ENCODE results near the gene PDZK1. TPM values are rescaled to one million over a fixed set of nuclear protein-coding genes. Genes with fewer than 3 reads are reported as not detected.
A peak's percentile ranks its signal among the peaks of the same experiment; 100 is the strongest.
"Not testable (repeated sequence)": the region's sequence is repeated elsewhere in the genome, so short reads cannot be mapped to it uniquely, and the experiment has no call there.

The PDZK1 gene
- under 1 TPM in 1 of 2 experiments, not detected in 1; 0.12 TPM for total RNA-seq

DNA sequence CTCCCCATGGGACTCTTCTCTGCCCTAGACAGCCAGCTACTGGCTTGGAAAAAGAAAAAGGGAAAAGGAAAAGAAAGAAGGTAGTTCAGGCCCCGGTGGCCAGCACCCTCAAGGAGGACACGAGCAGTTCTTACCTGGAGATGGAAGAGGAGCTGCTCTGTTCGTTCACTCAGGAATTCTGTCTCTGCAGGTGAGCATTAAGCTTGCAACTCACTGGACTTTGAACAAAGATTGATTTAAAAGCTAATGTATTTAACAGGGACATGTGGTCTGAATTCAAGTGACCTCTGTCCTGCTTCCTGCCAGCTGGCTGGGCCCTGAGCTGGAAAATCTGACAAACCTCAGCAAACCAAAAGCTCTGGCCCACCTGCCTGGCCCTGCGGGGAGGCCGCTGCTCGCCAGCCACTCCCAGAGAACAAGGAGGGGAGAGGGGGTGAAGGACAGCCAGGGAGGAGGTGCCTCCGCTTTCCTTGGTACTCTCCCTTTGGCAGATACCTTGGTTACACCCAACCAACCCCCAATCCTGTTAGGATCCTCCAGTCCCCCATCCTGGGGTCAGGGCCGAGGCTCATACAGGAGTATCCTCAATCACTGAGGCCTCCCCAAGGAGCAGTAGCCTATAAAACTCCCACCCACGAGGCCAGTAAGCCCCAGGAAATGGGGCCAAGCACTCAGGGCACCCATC is at the start of gene PDZK1:
PDZK1 (minus strand) TSS at position 186 of the 685 bp plus-strand sequence. CDS start 19,347 bp downstream, outside the sequence.
- DNase-seq (no peak), ATAC-seq (no peak)
- Mint-ChIP-seq H3K9me3 (ENCODE audit: low read depth) (no peaks in the 10 kb centered on the region), H3K4me3 (no peak within 1 kb of the TSS), H3K27me3 (peaks cover 7% of the 10 kb centered on the region), H3K36me3 (no peaks in the 10 kb centered on the region), H3K4me1 (peaks cover 3% of the 10 kb centered on the region), H3K27ac (no peak within 1 kb of the TSS)
- CTCF ChIA-PET = interaction anchor here (0.5 kb wide), 1 partner anchor 206 kb away, joined by 4 read pairs; no protein-coding TSS in a partner anchor

DNA sequence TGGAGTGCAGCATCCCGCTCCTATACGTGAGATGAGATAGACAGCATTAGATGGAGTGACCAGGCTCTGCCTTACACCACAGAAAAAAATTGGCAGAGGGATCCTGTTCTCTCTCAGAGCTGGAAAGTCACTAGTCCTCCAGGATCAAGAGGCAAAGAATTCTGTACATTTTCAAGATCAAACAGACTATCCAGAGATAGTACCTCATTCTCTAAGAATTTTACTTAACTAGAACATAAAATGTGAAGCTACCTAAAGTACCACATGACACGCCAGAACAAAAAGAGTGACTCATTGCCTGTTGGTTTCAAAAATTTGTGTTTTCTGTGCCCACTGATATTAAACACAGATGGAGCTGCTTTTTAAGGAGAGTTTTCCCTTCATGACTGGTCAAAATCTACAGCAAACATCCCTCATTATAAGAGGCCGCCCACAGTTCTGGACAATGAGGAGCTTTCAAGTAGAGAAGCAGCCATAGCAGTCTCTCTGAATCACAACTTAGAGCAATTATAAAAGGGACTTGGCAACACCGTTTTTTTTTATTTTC is 44.4 kb upstream of the PDZK1 start:
- DNase-seq = no peak
- Mint-ChIP-seq H3K9me3 (ENCODE audit: low read depth) (no peaks in the 10 kb centered on the region), H3K4me3 (no peak overlapping the region), H3K27ac (no peak overlapping the region), H3K27me3 (no peaks in the 10 kb centered on the region), H3K36me3 (peaks cover 27% of the 10 kb centered on the region), H3K4me1 (no peaks in the 10 kb centered on the region)
- CTCF ChIA-PET = interaction anchor here (1.4 kb wide), 1 partner anchor 30 kb away, joined by 4 read pairs; no protein-coding TSS in a partner anchor
- ATAC-seq = no peak

DNA sequence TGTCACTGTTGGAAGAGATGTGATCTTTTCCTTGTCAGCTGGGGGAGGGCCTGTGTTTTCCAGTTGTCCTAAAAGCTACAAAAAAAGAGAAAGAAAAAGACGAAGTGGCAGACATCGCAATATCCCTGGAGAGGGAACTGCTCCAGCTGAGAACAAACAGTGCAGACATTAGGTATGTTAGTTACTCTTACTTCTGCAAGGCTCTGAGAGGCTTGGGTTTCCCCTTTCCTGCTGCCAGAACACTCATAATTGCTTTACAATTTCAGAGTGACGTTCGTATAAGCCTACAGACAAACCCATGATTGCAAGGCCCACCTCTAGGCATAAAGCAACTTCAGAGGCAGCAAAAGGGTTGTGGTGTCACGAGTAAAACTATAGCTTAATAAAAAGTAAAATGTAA is 43.3 kb upstream of the PDZK1 start:
- no peaks in the 10 kb centered on the region for H3K27me3 Mint-ChIP-seq
- ATAC-seq (no peak), DNase-seq (no peak)
- CTCF ChIA-PET = no interaction called here
- no peak overlapping the region for H3K27ac Mint-ChIP-seq
- peaks cover 25% of the 10 kb centered on the region for H3K36me3 Mint-ChIP-seq
- no peaks in the 10 kb centered on the region for H3K4me1 Mint-ChIP-seq
- no peak overlapping the region for H3K4me3 Mint-ChIP-seq
- H3K9me3 Mint-ChIP-seq (ENCODE audit: low read depth) = no peaks in the 10 kb centered on the region

DNA sequence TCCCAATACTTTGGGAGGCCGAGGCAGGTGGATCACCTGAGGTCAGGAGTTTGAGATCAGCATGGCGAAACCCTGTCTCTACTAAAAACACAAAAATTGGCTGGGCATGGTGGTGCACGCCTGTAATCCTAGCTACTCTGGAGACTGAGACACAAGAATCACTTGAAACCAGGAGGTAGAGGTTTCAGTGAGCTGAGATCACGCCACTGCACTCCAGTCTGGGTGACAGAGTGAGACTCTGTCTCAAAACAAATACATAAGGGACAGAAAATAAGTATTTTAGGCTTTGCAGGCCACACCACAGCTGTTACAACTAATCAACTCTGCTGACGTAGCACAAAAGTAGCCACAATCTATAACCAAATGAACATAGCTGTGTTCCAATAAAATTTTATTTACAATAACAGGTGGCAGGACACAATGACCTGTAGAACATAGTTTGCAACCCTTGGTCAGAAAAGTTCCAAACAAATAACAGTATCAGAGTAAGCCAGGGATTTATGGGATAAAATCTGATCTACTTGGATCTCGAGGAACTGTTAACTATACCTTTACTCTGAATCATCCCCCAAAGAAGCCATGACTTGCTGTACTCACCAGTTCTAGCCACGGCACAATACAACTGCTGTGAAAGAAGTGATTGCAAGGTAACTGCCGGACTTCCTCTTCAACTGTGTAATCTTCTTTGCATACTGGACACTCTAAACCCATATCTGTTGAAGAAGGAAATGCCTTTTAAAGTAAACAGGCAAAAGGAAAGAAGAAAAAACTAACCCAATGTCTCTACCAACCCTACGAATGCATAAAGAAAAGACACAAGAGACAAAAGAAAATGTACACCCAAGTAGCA is 40.5 kb upstream of the PDZK1 start:
- CTCF ChIA-PET = interaction anchor here (0.9 kb wide), 1 partner anchor 98 kb away, joined by 4 read pairs; the partner anchor contains the start of gene NUDT17
- no peaks in the 10 kb centered on the region for H3K9me3 Mint-ChIP-seq (ENCODE audit: low read depth)
- no peak overlapping the region for H3K4me3 Mint-ChIP-seq
- H3K4me1 Mint-ChIP-seq = no peaks in the 10 kb centered on the region
- ATAC-seq = no peak
- peaks cover 40% of the 10 kb centered on the region for H3K36me3 Mint-ChIP-seq
- no peaks in the 10 kb centered on the region for H3K27me3 Mint-ChIP-seq
- no peak for DNase-seq
- no peak overlapping the region for H3K27ac Mint-ChIP-seq

DNA sequence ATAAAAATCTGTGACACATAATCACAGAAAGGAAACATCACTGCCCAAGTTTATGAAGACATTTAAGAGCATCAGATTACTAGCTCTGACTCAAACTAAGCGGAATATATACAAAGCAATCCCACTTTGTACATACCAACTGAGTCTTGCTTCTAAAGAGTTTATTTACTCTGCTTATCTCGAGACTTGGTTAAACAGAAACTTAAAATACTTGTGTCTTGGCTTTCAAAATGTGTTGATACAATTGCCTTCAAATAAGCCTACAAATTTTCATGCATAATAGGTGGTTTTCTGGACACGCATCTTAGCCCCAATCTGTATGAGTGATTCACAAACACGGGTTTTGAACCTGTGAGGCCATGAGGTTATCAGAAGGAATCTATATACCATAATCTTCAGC is 33.1 kb upstream of the PDZK1 start:
- Mint-ChIP-seq H3K4me1 (no peaks in the 10 kb centered on the region), H3K27ac (no peak overlapping the region), H3K9me3 (ENCODE audit: low read depth) (no peaks in the 10 kb centered on the region), H3K36me3 (peaks cover 31% of the 10 kb centered on the region), H3K27me3 (no peaks in the 10 kb centered on the region), H3K4me3 (no peak overlapping the region)
- no peak for DNase-seq
- no peak for ATAC-seq
- CTCF ChIA-PET = no interaction called here

DNA sequence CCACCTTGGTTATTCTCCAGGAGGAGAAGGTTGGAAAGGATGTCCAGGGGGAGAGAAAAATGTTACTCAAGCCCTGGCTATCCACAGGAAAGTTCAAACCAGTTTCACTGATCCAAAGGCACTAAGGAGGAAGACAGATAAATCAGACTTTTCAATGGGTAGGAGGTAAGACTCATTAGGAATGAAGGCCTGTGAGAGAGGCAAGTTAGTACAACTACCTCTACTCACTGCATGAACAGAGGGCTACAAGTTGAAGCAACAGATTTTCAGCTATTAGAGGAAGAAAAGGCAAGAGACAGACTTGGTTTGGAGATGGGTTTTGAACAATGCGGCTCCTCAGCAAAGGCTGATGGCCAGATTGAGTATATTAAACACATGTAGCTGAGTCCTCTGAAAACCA is 29.0 kb upstream of the PDZK1 start:
- H3K9me3 Mint-ChIP-seq (ENCODE audit: low read depth) = no peaks in the 10 kb centered on the region
- H3K4me1 Mint-ChIP-seq = no peaks in the 10 kb centered on the region
- no peak for DNase-seq
- ATAC-seq = no peak
- H3K4me3 Mint-ChIP-seq = no peak overlapping the region
- no peaks in the 10 kb centered on the region for H3K27me3 Mint-ChIP-seq
- CTCF ChIA-PET = no interaction called here
- no peak overlapping the region for H3K27ac Mint-ChIP-seq
- H3K36me3 Mint-ChIP-seq = peaks cover 4% of the 10 kb centered on the region

DNA sequence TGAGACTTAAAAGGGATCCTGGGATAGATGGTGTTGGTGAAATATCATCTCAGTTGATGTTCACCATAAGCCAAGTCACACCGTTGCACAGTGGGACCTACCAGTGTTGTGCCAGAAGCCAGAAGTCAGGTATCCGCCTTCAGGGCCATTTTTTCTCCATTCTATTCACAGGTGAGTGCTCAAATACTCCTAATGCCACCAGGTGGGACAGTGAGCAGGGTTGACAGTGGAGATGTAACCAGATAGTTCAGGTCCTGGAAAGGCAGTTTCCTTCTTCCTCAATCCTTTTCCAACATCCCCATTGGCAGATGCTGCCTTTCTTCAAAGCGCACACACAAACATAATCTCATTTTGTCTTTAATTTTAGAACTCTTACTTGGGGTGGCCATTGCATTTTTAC is 23.7 kb upstream of the PDZK1 start:
- DNase-seq (no peak), ATAC-seq (no peak)
- CTCF ChIA-PET = no interaction called here
- H3K27me3 Mint-ChIP-seq = no peaks in the 10 kb centered on the region
- H3K36me3 Mint-ChIP-seq = peaks cover under 1% of the 10 kb centered on the region
- H3K4me3 Mint-ChIP-seq = no peak overlapping the region
- H3K9me3 Mint-ChIP-seq (ENCODE audit: low read depth) = no peaks in the 10 kb centered on the region
- H3K27ac Mint-ChIP-seq = no peak overlapping the region
- H3K4me1 Mint-ChIP-seq = peaks cover 4% of the 10 kb centered on the region

DNA sequence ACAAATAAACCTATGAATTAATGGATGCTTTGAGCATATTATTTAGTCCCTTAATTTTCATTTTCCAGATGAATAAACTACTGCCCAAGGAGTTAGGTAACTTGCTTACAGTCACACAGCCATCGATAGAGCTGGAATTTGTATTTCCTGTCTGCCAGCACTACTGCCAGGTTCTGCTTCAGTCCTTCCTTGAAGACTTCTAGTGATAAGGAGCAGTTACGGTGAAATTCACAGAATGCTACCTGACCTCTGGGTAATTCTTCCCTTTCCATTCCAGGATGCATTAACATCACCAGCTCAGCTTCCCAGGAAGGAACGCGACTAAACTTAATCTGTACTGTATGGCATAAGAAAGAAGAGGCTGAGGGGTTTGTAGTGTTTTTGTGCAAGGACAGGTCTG is 23.3 kb upstream of the PDZK1 start:
- H3K27me3 Mint-ChIP-seq = no peaks in the 10 kb centered on the region
- peaks cover 4% of the 10 kb centered on the region for H3K4me1 Mint-ChIP-seq
- H3K27ac Mint-ChIP-seq = no peak overlapping the region
- no peaks in the 10 kb centered on the region for H3K9me3 Mint-ChIP-seq (ENCODE audit: low read depth)
- H3K4me3 Mint-ChIP-seq = no peak overlapping the region
- ATAC-seq (no peak), DNase-seq (no peak)
- H3K36me3 Mint-ChIP-seq = peaks cover 3% of the 10 kb centered on the region
- CTCF ChIA-PET = no interaction called here

DNA sequence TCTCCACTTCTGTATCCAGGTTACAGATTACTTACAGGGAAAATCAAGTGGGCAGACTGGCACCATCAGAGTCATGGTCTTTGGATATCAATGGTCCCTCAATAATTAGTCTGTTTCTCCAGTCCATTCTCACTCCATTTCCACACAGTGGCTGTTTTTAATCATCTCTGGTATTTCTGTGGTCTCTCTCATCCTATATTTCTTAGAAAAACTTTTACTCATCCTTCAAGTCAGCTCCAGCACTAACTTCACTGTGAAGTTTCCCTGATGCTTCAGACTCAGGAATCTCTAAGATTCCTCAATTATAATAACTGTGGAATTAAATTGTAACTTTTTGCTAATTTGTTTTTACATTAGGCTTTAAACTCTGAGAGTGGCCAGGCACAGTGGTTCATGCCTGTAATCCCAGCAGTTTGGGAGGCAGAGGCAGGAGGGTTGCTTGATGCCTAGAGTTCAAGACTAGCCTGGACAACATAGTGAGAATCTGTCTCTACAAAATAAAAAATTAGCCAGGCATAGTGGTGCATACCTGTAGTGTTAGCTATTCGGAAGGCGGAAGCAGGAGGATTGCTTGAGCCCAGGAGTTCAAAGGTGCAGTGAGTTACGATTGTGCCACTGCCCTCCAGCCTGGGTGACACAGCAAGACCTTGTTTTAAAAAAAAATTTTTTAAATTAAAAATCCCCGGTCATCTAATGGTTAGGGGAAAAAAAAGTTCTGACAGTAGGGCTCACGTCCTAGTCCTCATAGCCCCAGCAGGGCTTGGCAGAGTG is 22.7 kb upstream of the PDZK1 start:
- no peak overlapping the region for H3K4me3 Mint-ChIP-seq
- CTCF ChIA-PET = interaction anchor here (1.4 kb wide), 1 partner anchor 10 kb away, joined by 3 read pairs; the partner anchor contains the start of gene CD160
- H3K27ac Mint-ChIP-seq = no peak overlapping the region
- no peaks in the 10 kb centered on the region for H3K27me3 Mint-ChIP-seq
- no peak for DNase-seq
- no peak for ATAC-seq
- peaks cover 4% of the 10 kb centered on the region for H3K4me1 Mint-ChIP-seq
- H3K9me3 Mint-ChIP-seq (ENCODE audit: low read depth) = no peaks in the 10 kb centered on the region
- peaks cover 3% of the 10 kb centered on the region for H3K36me3 Mint-ChIP-seq

DNA sequence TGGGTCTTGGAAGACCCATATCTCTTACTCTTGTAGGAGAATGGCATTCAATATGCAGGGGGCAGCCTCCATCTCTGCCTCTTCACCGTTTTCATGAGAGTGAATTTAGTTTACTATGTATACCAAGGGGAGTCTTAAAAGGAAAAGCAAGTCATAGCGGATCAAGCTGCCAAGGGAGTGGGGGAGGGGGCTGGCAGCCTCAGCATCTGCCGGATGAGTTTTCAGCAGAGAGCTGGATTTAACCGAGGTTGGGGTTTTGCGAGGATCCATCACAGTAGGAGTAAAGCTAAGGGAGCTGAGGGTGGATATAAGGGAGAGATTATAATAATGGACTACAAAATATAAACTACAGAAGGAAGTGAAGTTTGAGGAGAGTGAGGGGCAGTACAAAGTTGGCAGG is 22.0 kb upstream of the PDZK1 start:
- DNase-seq (no peak), ATAC-seq (no peak)
- CTCF ChIA-PET = interaction anchor here (1.4 kb wide), 1 partner anchor 10 kb away, joined by 3 read pairs; the partner anchor contains the start of gene CD160
- H3K27me3 Mint-ChIP-seq = no peaks in the 10 kb centered on the region
- H3K4me1 Mint-ChIP-seq = peaks cover 4% of the 10 kb centered on the region
- no peak overlapping the region for H3K4me3 Mint-ChIP-seq
- H3K27ac Mint-ChIP-seq = no peak overlapping the region
- no peaks in the 10 kb centered on the region for H3K9me3 Mint-ChIP-seq (ENCODE audit: low read depth)
- peaks cover 3% of the 10 kb centered on the region for H3K36me3 Mint-ChIP-seq

DNA sequence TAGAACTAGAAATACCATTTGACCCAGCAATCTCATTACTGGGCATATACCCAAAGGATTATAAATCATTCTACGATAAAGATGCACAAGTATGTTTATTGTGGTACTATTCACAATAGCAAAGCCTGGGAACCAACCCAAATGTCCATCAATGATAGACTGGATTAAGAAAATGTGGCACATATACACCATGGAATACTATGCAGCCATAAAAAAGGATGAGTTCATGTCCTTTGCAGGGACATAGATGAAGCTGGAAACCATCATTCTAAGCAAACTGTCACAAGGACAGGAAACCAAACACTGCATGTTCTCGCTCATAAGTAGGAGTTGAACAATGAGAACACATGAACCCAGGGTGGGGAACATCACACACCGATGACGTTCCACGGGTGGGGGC is 19.0 kb upstream of the PDZK1 start:
- H3K4me1 Mint-ChIP-seq = peaks cover 14% of the 10 kb centered on the region
- H3K27ac Mint-ChIP-seq; CTCF ChIA-PET; H3K4me3 Mint-ChIP-seq; H3K36me3 Mint-ChIP-seq; ATAC-seq; H3K9me3 Mint-ChIP-seq (ENCODE audit: low read depth); DNase-seq: not testable (repeated sequence)
- peaks cover 11% of the 10 kb centered on the region for H3K27me3 Mint-ChIP-seq

DNA sequence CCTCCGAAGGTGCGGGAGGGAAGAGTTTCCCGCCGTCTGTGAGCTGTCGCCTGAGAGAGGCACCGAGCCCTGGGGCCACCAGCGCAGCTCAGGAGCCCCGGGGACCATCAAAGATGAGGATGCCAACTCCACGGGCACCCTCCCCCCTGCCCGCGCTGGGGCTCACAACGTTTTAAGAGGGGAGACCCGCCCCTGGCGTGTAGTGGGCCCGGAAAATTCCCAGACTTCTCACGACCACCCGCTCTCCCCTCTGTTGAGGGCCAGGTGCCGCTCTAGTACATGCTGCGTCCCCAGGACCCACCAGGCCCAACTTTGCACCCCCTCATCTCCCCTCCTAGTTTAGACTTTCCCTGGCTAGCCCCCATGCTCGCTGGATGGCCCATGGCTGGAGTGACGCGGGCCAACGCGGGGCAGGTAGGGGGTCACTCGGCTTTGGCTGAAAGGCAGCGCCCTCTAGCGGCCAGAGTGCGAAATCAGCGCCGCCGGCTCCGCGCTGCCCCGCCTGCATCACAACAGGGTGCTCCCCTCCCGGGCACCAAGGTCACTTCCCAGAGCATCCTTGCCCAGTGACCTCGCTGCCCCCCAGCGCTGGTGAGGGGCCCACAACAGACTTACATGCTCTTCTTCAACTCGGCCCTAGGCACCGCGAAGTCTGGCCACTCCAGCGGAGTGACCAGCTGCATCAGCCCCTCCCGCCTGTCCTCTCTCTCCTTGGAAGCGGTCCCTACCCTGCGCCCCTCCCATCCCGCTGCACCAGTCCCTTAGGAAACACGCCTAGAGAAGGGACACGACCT is 13.9 kb upstream of the PDZK1 start:
- DNase-seq = peak; percentile 82
- Mint-ChIP-seq H3K27me3 (peaks cover 11% of the 10 kb centered on the region), H3K4me3 (peak overlapping the region; percentile 70), H3K27ac (peak overlapping the region; percentile 81), H3K4me1 (peaks cover 54% of the 10 kb centered on the region), H3K9me3 (ENCODE audit: low read depth) (no peaks in the 10 kb centered on the region), H3K36me3 (peaks cover 3% of the 10 kb centered on the region)
- peak; percentile 88 for ATAC-seq
- CTCF ChIA-PET = interaction anchor here (0.6 to 2.9 kb wide), 25 partner anchors 9 to 128 kb away, joined by 3 to 15 read pairs (median 4); partner anchors contain the start of gene NUDT17

All from activated CD8-positive, alpha-beta memory T cell treated with anti-CD3 and anti-CD28 coated beads, Interleukin-2, amount 10 ng/mL, durations not matched to agents 7 days and 5 days (primary cell).